Activated CD4-positive, alpha-beta memory T cell treated with anti-CD3 and anti-CD28 coated beads, Interleukin-2, amount 10 ng/mL, durations not matched to agents 7 days and 5 days (primary cell): Measurements from ENCODE around the gene GALNT2. TPM values are rescaled to one million over a fixed set of nuclear protein-coding genes. Genes with fewer than 3 reads are reported as not detected.

Source experiments
- CTCF ChIA-PET: fragments of 350-600 bp; sonication (Branson Sonifier 250); formaldehyde crosslinking; loops from one replicate; lab custom pipeline; 2021; ENCODE audit warnings: antibody characterized with exemption, inconsistent platforms; lab: Charles Lee
- POLR2A ChIA-PET: fragments of 350-600 bp; sonication (Branson Sonifier 250); formaldehyde crosslinking; loops from one replicate; lab custom pipeline; 2021; ENCODE audit warnings: antibody characterized with exemption; lab: Charles Lee
- DNase-seq: peaks from one replicate; pipeline ENCODE4 v3.0.0-alpha.2; 2020
- H3K27ac Mint-ChIP-seq: one replicate; pipeline ENCODE4 v1.8.0; 2021; ENCODE audit warnings: mild to moderate bottlenecking, mixed read lengths
- H3K27me3 Mint-ChIP-seq: one replicate; pipeline ENCODE4 v1.8.0; 2021; ENCODE audit warnings: mixed read lengths
- H3K36me3 Mint-ChIP-seq: one replicate; pipeline ENCODE4 v1.8.0; 2021; ENCODE audit warnings: low read depth, mixed read lengths
- H3K4me1 Mint-ChIP-seq: one replicate; pipeline ENCODE4 v1.8.0; 2021; ENCODE audit warnings: mixed read lengths
- H3K4me3 Mint-ChIP-seq: one replicate; pipeline ENCODE4 v1.8.0; 2021; ENCODE audit warnings: mild to moderate bottlenecking, mixed read lengths
- H3K9me3 Mint-ChIP-seq: one replicate; pipeline ENCODE4 v1.8.0; 2021; ENCODE audit warnings: mixed read lengths
- total RNA-seq, 2 experiments: library from RNA; stranded (reverse); gene quantifications; one replicate each; pipeline ENCODE4 v1.2.3, GENCODE V29; 2021

GALNT2 gene
- total RNA-seq, 2 experiments from 2014 or later: 18.7 to 19.1 TPM

DNA sequence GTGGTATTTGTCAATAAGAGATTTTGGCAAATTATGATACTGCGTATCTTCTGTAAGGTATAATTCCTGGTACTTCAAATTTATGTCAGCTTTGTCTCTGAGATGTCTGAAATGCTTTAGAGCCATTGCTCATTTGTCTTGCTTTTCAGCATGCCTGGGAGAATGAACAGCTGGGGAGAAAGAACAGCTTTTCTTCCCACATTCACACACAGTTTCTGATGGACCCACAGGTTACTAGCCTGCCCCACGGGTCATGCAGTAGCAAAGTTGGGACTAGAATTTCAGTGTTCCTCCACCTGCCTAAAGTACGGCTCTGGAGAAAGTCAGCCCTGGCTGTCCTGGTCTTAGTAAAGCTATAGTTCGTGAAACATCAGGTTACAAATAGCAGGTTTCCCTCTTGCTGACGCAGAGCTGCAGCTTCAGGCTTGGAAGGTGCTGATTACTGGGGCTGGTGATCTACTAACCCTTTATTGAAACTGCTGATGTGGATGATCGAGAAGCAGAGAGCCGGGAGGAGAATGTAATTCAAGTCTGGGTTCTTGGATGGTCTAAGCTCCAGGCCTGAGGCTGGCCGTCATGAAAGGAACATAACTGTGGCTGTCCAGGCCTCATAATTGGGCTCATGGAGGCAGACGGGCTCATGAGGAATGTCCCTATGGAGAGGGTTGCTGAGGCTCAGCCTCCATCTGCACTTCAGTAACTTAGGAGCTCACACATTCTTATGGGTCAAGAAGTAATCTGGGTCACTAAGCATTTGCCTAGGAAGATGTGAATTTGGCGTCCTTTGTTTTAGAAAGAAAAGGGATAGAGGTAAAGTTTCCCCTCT is 12.4 kb downstream of the GALNT2 start:
- H3K4me3 Mint-ChIP-seq: no peak overlapping the region
- H3K4me1 Mint-ChIP-seq: peaks cover 37% of the 10 kb centered on the region
- no peak for DNase-seq
- H3K36me3 Mint-ChIP-seq: peaks cover 15% of the 10 kb centered on the region
- H3K27me3 Mint-ChIP-seq: no peaks in the 10 kb centered on the region
- CTCF ChIA-PET: no interaction called here
- no peak overlapping the region for H3K27ac Mint-ChIP-seq
- POLR2A ChIA-PET: no interaction called here
- H3K9me3 Mint-ChIP-seq: peaks cover 11% of the 10 kb centered on the region

DNA sequence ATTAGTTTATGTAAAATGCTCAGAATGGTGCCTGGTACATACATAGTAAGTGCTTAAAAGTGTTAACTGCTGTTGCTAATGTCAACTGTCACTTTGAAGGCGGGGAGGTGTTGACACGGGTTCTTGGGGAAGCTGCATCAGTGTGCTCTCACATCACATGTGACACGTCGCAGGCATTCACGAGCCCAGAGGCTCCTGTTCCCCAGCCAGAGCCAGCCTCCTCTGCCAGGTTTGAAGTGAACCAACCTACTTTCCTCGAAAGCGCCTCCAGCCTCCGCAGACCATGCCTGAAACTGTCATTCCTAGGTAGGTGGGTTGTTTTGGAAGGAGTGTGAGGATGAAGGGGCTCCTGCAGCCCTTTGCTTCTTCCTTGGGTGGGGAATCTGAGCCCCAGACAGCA is 13.8 kb downstream of the GALNT2 start:
- H3K27ac Mint-ChIP-seq: no peak overlapping the region
- H3K4me1 Mint-ChIP-seq: peaks cover 44% of the 10 kb centered on the region

DNA sequence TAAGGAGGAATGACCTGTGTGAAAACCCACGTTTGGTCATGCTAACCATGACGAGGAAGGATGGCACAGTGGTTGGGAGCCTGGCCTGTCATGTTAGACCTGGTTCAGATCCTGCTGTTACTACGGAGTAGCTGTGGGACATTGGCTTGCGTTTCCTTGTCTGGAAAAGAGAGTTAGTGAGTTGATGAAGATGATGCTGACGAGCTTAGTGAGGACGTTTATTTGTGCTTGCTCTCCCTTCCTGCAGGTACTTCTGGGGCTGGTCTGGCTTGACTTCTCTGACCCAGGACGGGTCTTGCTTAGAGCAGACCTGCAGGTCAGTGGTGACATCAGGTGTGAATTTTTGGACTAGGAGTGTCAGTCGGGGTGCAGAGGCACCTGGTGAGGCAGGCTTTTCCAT is 14.7 kb downstream of the GALNT2 start:
- ChIA-PET POLR2A (no interaction called here), CTCF (no interaction called here)
- Mint-ChIP-seq H3K4me3 (no peak overlapping the region), H3K4me1 (peaks cover 36% of the 10 kb centered on the region), H3K36me3 (peaks cover 12% of the 10 kb centered on the region), H3K27ac (no peak overlapping the region), H3K27me3 (no peaks in the 10 kb centered on the region), H3K9me3 (peaks cover 11% of the 10 kb centered on the region)
- no peak for DNase-seq

More for the DNA sequence above, 13.8 kb downstream of the GALNT2 start:
- ChIA-PET CTCF (no interaction called here), POLR2A (no interaction called here)
- DNase-seq: no peak
- no peak overlapping the region for H3K4me3 Mint-ChIP-seq
- H3K9me3 Mint-ChIP-seq: peaks cover 11% of the 10 kb centered on the region
- peaks cover 15% of the 10 kb centered on the region for H3K36me3 Mint-ChIP-seq
- no peaks in the 10 kb centered on the region for H3K27me3 Mint-ChIP-seq

DNA sequence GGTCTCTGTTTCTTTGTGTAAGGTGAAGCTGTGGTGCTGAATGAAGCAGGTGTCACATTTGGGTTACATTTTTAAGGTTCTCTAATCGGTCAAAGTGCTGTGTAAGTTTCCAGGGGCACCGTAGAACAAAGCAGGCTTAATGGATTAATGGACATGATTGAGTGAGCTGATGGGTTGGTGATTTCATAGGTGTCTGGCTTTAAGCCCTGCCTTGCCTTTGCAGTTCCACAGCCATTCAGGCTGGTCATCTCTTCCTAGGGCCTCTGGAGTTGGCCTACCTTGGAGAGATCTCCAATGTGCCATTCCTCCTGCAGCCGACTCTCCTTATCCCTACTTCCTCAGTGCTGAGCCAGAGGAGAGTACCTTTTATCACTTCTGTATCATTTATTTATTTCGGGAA is 15.2 kb downstream of the GALNT2 start:
- Mint-ChIP-seq H3K27me3 (no peaks in the 10 kb centered on the region), H3K4me1 (peaks cover 32% of the 10 kb centered on the region), H3K4me3 (no peak overlapping the region), H3K9me3 (peaks cover 11% of the 10 kb centered on the region), H3K36me3 (peaks cover 12% of the 10 kb centered on the region), H3K27ac (no peak overlapping the region)
- no peak for DNase-seq
- ChIA-PET POLR2A (no interaction called here), CTCF (no interaction called here)

DNA sequence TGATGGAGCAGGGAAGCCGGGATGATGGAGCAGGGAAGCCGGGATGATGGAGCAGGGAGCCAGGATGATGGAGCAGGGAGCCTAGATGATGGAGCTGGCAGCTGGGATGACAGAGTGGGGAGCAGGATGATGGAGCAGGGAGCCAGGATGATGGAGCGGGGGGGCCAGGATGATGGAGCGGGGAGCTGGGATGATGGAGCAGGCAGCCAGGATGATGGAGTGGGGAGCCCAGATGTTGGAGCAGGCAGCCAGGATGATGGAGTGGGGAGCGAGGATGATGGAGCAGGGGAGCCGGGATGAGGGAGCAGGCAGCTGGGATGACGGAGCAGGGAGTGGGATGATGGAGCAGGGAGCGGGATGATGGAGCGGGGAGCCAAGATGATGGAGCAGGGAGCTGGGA is 16.0 kb downstream of the GALNT2 start:
- CTCF ChIA-PET: interaction anchor here (0.6 to 1.2 kb wide), 2 partner anchors 12 to 85 kb away, joined by 4 read pairs; no protein-coding TSS in a partner anchor
- H3K27me3 Mint-ChIP-seq: no peaks in the 10 kb centered on the region
- POLR2A ChIA-PET: interaction anchor here (1.2 to 1.6 kb wide), 2 partner anchors 21 to 525 kb away, joined by 4 to 8 read pairs; no protein-coding TSS in a partner anchor
- H3K4me3 Mint-ChIP-seq: no peak overlapping the region
- DNase-seq: no peak
- no peak overlapping the region for H3K27ac Mint-ChIP-seq
- peaks cover 11% of the 10 kb centered on the region for H3K9me3 Mint-ChIP-seq
- H3K4me1 Mint-ChIP-seq: peaks cover 30% of the 10 kb centered on the region
- peaks cover 12% of the 10 kb centered on the region for H3K36me3 Mint-ChIP-seq

DNA sequence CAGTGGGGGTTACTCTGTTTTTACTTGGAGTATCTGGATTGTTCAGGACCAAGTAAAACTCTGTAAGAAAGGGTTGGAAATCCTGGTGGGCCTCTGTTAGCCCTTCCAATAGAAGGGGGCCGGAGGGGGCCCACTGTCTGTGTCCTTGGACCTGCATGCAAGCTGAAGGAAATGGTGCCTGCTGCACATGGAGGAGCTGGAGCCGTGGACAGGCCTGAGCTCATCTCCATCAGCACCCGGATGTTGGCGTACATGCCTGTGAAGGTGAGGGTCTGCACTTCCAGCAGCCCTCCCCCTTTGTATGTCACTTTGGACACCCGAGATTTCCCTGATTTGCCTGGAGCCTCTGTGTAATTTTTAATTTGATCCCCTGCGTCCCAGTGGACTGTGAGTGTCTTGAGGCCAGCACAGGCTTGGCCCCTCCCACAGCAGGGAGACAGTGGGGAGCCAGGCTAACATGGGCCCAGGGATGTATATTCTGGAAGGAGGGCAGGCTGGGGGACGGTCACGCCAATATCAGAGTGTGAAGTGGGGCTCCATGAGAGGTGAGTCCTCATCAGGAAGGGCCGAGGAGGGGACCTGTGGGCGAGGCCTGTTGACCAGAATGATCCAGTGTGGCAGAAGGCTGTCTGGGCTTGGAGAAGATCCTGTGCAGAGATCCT is 16.8 kb downstream of the GALNT2 start:
- Mint-ChIP-seq H3K36me3 (peaks cover 12% of the 10 kb centered on the region), H3K27ac (peak overlapping the region; percentile 66), H3K27me3 (no peaks in the 10 kb centered on the region), H3K9me3 (peaks cover 11% of the 10 kb centered on the region), H3K4me3 (no peak overlapping the region), H3K4me1 (peaks cover 30% of the 10 kb centered on the region)
- no peak for DNase-seq
- POLR2A ChIA-PET: interaction anchor here (1.2 to 1.6 kb wide), 4 partner anchors 21 to 526 kb away, joined by 3 to 8 read pairs (median 4); no protein-coding TSS in a partner anchor
- CTCF ChIA-PET: interaction anchor here (1.2 kb wide), 1 partner anchor 11 kb away, joined by 4 read pairs; no protein-coding TSS in a partner anchor

DNA sequence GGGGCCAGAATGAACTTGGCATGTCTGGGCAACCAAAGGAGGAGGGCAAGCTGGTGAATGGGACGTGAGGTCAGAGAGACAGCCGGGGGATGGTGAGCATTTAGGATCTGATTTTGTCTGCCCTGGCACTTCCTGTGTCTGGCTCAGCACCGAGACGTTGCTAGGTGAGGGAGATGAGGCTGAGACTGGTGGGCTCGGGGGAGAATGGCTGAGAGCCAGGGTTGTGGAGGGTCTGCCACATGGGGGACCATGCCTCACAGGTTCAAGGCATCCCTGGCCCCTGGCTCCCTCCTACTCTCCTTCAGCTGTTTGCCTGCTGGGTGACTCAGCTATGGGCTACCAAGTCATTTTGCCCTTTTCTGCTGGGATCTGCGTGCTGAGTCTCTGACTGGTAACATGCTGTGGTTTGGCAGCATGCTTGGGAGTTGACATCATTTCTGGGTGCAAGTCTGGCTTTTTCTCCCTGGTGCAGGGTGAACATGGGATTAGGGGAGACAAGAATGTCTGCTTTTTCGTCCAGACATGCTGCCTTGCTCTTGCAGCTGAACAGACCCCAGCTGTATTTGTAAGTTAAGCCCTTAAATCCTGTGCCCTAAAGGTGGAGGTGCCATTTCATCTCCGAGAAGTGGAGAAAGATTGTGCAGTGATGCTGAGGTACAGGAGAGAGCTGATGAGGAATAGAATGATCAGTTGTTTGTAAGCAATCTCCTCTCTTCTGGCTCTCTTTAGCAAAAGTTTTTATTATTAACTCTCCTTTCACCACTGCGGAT is 17.6 kb downstream of the GALNT2 start:
- H3K27ac Mint-ChIP-seq: peak overlapping the region; percentile 66

DNA sequence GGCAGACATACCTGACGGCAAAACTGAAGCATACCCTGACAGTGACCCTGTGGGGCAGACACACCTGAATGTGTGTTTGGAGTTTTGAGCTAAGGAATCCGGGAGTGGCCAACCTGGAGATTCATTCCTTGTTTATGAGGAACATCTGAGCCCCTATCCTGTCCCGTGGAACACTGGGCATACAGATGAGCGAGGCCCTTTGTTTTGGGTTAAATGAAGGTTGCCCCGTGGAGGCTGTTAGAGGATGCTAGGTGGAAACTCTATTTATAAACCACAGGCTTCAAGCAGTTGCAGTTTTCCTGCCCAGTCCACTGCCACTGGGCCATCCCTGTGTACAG is 18.1 kb downstream of the GALNT2 start:
- ChIA-PET CTCF (interaction anchor here (0.7 kb wide), 1 partner anchor 16 kb away, joined by 3 read pairs; no protein-coding TSS in a partner anchor), POLR2A (interaction anchor here (1.3 to 1.4 kb wide), 2 partner anchors 24 to 38 kb away, joined by 3 read pairs; no protein-coding TSS in a partner anchor)
- Mint-ChIP-seq H3K27ac (no peak overlapping the region), H3K27me3 (no peaks in the 10 kb centered on the region), H3K36me3 (peaks cover 20% of the 10 kb centered on the region), H3K4me1 (peaks cover 31% of the 10 kb centered on the region), H3K4me3 (no peak overlapping the region), H3K9me3 (peaks cover 11% of the 10 kb centered on the region)
- DNase-seq: no peak

More for the DNA sequence above, 17.6 kb downstream of the GALNT2 start:
- Mint-ChIP-seq H3K27me3 (no peaks in the 10 kb centered on the region), H3K36me3 (peaks cover 15% of the 10 kb centered on the region), H3K4me1 (peaks cover 30% of the 10 kb centered on the region), H3K9me3 (peaks cover 11% of the 10 kb centered on the region), H3K4me3 (no peak overlapping the region)
- ChIA-PET POLR2A (interaction anchor here (1.3 to 1.6 kb wide), 3 partner anchors 20 to 38 kb away, joined by 3 to 8 read pairs (median 3); no protein-coding TSS in a partner anchor), CTCF (interaction anchor here (0.7 kb wide), 1 partner anchor 15 kb away, joined by 3 read pairs; no protein-coding TSS in a partner anchor)
- DNase-seq: peak; percentile 57

DNA sequence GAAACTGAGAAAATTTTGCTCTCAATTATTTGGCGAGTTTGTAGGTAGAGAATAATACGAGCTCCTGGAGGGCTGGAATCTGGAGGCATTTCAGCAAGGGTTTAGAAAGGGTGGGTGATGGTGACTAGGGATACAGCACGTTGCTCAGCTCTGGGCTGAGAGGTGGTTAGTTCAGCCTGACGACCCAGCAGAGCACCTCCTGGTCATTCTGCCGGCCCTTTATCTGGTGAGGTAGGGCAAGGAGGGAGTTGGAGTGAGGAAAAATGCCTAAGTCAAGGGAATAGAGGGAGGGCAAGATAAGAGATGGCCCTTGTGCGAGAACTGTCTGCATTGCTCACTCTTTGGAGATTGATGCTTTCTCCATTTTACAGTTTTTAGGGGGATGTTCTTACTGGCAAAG is 19.1 kb downstream of the GALNT2 start:
- POLR2A ChIA-PET: no interaction called here
- no peak overlapping the region for H3K27ac Mint-ChIP-seq
- peaks cover 26% of the 10 kb centered on the region for H3K36me3 Mint-ChIP-seq

DNA sequence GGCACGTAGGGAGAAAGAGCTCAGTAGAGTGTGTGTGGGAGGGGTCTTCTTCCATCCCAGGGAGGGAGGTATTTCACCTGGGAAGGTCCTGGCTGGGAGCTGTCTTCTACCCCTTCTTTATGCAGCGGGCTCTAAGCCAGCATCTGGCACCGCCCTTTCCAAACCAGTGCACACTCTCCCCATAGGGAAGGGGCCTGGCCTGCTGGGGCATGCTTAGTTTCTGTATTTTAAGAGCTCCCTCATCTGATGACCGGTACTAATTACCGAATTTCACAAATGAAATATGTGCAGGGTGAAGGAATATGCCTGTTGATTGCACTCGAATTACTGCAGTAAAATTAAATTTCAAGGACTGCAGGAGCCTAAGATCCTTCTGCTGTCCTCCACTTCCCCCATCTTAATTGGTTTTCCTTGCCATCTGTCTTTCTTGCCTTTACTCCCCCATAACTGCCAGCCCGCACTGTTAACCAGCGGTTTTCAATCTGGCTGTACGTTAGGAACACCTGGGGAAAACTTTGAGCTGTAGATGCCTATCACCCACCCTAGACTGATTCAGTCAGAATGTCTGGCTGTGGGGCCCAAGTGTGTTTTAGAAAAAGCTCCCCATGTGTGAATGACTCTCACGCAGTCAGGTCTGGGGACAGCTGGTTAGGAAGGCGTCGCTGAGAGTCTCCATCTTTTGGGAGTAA is 20.1 kb downstream of the GALNT2 start:
- CTCF ChIA-PET: no interaction called here
- no peaks in the 10 kb centered on the region for H3K27me3 Mint-ChIP-seq
- no peak overlapping the region for H3K27ac Mint-ChIP-seq
- DNase-seq: no peak
- H3K9me3 Mint-ChIP-seq: peaks cover 7% of the 10 kb centered on the region
- H3K4me3 Mint-ChIP-seq: no peak overlapping the region
- peaks cover 24% of the 10 kb centered on the region for H3K36me3 Mint-ChIP-seq
- peaks cover 32% of the 10 kb centered on the region for H3K4me1 Mint-ChIP-seq
- POLR2A ChIA-PET: no interaction called here

More for the DNA sequence above, 19.1 kb downstream of the GALNT2 start:
- peaks cover 11% of the 10 kb centered on the region for H3K9me3 Mint-ChIP-seq
- CTCF ChIA-PET: no interaction called here
- H3K4me3 Mint-ChIP-seq: no peak overlapping the region
- H3K4me1 Mint-ChIP-seq: peaks cover 32% of the 10 kb centered on the region
- H3K27me3 Mint-ChIP-seq: no peaks in the 10 kb centered on the region
- DNase-seq: no peak

DNA sequence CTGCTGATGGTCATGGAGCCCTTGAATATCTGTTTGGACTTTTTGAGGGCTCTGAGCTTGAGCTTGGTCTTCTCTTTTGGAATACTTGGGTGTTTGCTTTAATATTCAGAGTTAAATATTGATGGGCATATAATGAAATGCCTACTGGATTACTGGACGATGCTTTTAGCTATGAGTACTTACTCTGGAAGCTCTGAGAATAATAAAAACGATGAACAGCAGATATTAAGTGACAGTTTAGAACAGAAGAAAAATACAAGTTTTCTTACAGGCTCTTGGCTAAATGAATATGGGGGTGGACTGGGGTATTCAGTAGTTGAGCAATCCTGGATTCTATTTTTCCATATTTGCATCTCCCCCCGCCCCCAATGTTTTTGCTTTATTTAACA is 20.7 kb downstream of the GALNT2 start:
- DNase-seq: no peak
- H3K9me3 Mint-ChIP-seq: peaks cover 2% of the 10 kb centered on the region
- H3K27ac Mint-ChIP-seq: no peak overlapping the region
- H3K4me1 Mint-ChIP-seq: peaks cover 29% of the 10 kb centered on the region
- no peaks in the 10 kb centered on the region for H3K27me3 Mint-ChIP-seq
- no peak overlapping the region for H3K4me3 Mint-ChIP-seq
- CTCF ChIA-PET: no interaction called here
- peaks cover 20% of the 10 kb centered on the region for H3K36me3 Mint-ChIP-seq
- POLR2A ChIA-PET: no interaction called here

DNA sequence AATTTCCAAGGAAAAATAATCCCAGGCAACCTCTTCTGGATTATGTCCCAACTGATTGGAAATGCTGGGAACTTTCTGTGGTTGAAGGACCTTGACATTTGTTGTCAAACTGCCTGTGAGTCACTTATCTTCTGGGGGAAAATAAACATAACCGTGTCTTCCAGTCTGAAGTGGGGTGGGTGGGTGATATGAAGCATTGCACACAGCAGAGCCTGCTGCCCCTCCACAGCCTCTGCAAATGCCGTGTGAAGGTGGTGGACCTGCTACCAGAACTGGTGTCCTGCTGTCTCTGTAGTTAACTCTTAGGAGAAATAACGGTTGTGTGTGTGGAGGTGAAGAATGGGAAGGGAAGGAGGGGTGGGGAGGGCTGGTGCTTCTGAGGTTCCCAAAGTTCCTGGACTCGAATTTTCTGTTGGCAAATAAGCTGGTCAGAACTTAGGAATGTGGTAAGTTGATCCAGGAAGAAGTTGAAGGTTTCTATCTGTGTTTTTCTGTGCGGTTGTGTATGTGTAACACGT is 23.2 kb downstream of the GALNT2 start:
- CTCF ChIA-PET: no interaction called here
- no peak overlapping the region for H3K4me3 Mint-ChIP-seq
- POLR2A ChIA-PET: interaction anchor here (0.8 kb wide), 1 partner anchor 21 kb away, joined by 3 read pairs; no protein-coding TSS in a partner anchor
- H3K27me3 Mint-ChIP-seq: no peaks in the 10 kb centered on the region
- H3K27ac Mint-ChIP-seq: no peak overlapping the region
- no peaks in the 10 kb centered on the region for H3K9me3 Mint-ChIP-seq
- DNase-seq: no peak
- peaks cover 6% of the 10 kb centered on the region for H3K4me1 Mint-ChIP-seq
- peaks cover 17% of the 10 kb centered on the region for H3K36me3 Mint-ChIP-seq
